GM18508 (cell line): ENCODE measurements around the gene DHRSX.
"Not testable (repeated sequence)": the region's sequence is repeated elsewhere in the genome, so short reads cannot be mapped to it uniquely, and the experiment has no call there.

Experiments
- ATAC-seq: cut with Tn5 transposase; IDR thresholded peaks from one replicate; pipeline ENCODE4 v1.9.1; 2021; ENCODE audit warnings: moderate number of reproducible peaks; ENCODE audit not compliant: insufficient read depth, unreplicated experiment

Gene DHRSX

GRCh38 chrX:2521092-2521926 lies 20.5 kb upstream of the DHRSX start:
- peak; percentile 53 for ATAC-seq

DNA sequence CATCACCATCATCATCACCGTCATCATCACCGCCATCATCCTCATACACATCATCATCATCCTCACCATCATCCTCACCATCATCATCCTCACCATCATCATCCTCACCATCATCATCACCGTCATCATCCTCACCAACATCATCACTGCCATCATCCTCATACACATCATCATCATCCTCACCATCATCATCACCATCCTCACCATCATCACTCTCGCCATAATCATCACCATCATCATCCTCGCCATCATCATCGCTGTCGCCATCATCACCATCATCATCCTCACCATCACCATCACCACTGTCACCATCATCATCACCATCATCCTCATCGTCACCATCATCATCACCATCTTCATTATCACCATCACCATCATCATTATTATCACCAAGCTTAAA lies 19.8 kb upstream of the DHRSX start:
- no peak for ATAC-seq

GRCh38 chrX:2519638-2520037 lies 18.9 kb upstream of the DHRSX start:
- ATAC-seq: not testable (repeated sequence)

DNA sequence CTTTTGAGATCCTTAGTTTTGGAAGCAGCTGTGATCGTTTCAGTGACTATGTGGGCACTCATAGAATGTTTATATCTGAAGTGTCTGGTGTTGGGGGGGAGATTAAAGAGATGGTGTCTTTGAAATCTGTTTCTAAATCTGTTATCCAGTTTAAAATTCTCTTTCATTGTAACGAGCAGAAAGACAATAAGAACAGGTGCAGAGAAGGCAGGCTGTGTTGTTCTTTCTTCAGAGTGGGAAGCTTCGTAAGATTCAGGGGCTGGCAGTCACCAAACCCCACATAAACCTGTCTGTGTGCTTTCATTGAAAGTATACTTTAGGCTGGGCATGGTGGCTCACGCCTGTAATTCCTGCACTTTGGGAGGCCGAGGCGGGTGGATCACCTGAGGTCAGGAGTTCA lies 16.3 kb upstream of the DHRSX start:
- ATAC-seq: peak; percentile 2

DNA sequence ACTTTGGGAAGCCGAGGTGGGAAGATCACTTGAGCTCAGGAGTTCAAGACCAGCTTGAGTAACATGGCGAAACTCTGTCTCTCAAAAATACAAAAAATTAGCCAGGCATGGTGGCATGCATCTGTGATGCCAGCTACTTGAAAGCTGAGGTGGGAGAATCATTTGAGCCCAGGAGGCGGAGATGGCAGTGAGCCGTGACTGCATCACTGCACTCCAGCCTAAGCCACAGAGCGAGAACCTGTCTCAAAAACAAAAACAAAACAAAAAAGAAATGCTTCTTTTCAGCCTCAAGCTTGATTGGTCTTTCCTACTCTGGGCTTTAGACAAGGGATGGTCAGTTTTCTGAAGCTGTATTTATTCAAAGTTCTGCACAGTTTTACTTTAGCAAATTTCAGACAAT lies 15.8 kb upstream of the DHRSX start:
- peak; percentile 54 for ATAC-seq

DNA sequence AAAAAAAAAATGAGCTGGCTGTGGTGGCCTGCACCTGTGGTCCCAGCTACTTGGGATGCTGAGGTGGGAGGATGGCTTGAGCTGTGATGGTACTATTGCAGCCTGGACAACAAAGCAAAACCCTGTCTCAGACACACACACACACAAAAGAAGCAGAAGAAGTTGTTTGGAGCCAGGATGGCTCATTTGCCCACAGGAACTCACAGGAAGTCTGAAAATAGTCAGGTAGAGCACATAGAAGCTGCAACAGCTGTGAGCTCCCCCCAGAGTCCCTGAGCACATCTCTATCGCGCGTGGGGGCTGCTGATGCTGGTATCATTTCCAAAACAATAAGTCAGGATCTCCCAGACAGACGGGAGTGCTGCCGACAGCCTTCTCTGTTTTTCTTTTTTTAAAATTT lies 13.4 kb upstream of the DHRSX start:
- no peak for ATAC-seq

GRCh38 chrX:2513121-2513664 lies 12.4 kb upstream of the DHRSX start:
- no peak for ATAC-seq

DNA sequence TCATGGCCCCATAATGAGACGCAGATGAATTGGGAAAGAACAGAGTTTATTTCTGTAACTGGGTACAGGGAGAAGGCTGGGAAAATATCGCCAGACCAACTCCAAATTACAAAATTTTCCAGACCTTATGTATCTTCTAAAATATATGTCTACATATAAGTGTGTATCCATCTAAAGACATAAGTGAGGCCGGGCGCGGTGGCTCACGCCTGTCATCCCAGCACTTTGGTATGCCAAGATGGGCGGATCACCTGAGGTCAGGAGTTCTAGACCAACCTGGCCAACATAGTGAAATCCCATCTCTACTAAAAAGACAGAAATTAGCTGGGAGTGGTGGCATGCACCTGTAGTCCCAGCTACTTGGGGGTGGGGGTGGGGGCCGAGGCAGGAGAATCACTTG lies 11.7 kb upstream of the DHRSX start:
- no peak for ATAC-seq

DNA sequence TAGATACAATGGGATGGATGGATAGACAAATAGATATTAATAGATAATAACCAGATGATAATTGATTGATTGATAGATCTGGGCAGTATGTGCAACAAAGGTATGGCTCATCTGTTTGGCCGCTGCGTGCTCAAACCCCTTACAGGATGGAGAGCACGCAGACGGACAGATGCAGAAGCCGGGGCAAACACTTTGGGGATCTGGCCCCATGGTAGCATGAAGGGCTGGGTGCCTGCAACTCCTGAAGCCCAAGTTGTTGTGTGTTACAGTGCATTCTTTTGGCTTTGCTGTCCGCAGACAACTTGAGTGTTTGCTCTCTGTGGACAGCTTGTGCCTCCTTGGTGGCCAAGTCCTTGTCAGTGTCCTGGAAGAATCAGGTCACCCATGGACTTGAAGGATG lies 10.6 kb upstream of the DHRSX start:
- no peak for ATAC-seq

DNA sequence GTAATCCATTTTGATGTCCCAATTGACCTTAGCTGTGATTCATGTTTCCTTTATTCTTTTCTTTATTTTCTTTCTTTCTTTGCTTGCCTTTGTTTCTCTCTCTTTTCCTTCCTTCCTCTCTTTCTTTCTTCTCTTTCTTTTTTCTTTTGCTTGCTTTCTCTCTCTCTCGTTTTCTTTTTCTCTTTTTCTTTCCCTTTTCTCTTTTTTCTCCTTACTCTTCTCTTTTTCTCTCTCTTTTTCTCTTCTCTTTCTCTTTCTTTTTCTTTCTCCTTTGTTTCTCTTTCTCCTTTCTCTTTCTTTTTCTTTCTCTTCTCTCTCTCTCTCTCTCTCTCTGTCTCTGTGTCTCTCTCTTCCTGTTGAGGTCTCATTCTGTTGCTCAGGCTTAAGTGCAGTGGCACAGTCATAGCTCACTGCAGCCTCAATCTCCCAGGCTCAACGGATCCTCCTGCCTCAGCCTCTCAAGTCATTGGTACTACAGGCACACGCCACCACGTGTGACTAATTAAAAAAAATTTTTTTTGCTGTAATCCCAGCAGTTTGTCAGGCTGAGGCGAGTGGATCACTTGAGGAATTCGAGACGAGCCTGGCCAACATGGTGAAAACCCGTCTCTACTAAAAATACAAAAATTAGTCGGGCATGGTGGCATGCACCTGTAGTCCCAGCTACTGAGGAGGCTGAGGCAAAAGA lies 8.0 kb upstream of the DHRSX start:
- no peak for ATAC-seq

GRCh38 chrX:2507904-2508627 lies 7.3 kb upstream of the DHRSX start:
- no peak for ATAC-seq

GRCh38 chrX:2507196-2507595 lies 6.4 kb upstream of the DHRSX start:
- ATAC-seq: no peak

- not testable (repeated sequence) for ATAC-seq
Measured at GRCh38 chrX:2505341-2505740, 4.6 kb upstream of the DHRSX start.

- no peak for ATAC-seq
Measured at GRCh38 chrX:2504706-2505332, 4.0 kb upstream of the DHRSX start.

DNA sequence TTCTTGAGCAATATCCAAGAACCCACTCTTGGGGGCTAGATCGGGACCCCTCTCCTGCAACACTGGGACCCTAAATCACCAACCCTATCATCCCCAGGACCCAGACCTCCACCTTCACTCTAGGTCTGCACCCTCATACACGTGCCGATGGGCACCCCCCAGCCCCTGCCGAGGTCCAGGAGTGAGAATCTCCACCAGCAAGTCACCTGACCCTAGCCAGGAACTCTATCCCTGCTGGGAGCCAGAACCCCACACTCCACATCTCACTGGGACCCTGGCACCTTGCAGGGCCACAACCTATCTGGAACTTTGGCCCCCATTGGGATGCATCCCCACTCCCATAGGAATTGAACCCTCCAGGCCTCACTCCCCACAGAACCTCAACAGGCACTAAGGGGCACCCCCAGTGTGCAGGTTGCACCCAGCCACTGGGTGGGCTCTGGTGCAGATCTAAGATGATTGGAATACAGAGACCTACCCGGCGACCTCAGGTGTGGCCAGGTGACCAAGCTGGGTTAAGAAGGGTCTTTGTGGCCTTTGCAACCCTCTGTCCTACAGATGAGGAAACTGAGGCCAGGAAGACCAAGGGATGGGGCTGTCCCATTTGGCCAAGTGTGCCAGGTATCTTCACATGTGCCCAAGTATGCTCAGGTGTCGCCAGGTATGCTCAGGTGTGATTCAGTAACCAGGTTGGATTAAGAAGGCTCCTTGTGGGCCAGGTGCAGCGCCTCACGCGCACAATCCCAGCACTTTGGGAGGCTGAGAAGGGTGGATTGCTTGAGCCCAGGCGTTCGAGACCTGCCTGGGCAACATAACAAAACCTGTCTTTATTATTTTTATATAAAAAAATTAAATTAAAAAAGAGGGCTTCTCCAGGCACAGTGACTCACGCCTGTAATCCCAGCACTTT lies 3.1 kb upstream of the DHRSX start:
- ATAC-seq: no peak

DNA sequence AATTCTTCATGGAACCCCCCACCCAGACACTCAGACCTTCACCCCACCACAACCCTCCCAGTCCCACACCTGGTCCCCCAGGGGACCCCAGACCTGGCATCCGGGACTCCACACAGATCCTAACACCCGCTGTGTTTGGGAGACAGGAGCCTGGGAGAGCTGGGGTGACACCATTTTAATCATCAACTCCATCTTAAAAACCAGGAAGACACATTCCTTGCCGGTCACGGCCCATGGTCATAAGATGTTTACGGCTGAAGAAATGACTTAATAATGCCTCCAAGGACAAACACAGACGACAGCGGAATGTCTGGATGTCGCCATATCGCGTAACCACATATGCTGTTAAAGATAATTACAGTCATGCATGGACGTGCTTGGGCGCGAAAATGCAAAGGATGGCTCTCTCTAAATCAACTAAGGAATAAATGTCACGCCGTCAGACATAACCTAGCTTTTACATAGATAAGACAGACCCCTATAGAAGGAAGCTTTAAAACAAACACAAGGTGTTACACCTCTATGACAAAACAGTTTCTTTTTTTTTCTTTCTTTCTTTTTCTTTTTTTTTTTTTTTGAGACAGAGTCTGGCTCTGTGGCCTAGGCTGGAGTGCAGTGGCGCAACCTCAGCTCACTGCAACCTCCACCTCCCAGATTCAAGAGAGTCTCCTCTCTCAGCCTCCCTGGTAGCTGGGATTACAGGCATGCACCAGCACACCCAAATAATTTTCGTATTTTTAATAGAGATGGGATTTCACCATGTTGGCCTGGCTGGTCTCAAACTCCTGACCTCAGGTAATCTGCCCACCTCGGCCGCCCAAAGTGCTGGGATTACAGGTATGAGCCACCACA lies 2.1 kb upstream of the DHRSX start:
- ATAC-seq: no peak

- ATAC-seq: no peak
Measured at GRCh38 chrX:2502120-2502667, 1.4 kb upstream of the DHRSX start.

DNA sequence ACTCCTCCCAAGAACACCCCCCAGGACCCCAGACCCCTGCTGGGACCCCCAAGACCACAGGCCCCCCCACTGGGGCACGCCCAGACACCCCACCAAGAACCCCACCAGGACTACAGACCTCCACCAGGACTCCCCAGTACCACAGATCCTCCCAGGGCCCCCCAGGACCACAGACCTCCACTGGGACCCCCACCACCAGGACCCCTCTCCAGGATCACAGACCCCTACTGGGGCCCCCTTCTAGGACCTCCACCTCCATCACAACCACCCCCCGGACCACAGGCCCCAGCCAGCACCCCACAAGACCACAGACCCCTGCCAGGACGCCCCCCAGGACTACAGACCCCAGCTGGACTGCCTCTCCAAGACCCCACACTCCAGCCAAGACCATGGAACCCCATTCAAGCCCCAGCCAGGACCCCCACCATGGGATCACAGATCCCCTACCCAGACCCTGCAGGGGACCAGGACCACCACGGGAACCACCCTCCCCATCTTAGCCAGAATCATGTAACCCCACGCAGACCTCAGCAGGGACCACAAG lies 855 bp upstream of the DHRSX start:
- ATAC-seq: no peak
